Kidney capillary endothelial cell (primary cell): ENCODE measurements around the gene NPTX1.

Experiments used
- DNase-seq: peaks from one replicate; pipeline ENCODE4 v3.0.0-alpha.2; 2018; ENCODE audit warnings: low spot score

NPTX1 gene

DNA sequence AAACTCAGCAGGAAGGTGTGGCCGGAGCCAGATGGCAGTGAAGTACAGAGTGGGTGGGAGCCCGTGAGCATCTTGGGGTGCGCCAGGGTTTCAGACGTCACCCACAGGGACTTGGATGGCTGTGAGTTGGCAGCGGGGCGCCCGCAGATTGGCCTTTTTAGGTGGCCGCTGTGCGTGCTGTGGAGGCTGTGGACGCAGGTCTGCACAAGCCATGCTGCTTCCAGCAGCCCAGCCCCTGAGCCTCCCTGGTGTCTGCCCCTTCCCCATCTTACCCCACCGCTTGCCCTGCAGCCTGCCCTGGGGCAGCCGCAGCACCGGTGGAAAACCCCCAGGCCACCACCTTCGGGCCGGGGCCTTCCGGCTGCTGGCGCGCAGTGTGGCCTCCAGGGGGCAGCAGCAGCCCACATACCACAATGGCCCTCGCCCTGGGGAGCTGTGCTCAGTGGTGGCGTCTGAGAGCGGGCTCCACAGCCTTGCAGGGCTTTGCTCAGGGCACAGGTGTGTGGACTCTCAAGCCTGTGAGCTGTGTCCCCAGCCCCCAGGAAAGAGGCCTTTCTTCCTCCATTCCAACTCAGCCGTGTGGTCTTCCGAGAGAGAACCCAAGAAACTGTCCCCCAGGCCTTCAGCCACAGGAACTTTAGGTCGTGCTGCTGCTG is 49.6 kb downstream of the NPTX1 start:
- peak; percentile 59 for DNase-seq

DNA sequence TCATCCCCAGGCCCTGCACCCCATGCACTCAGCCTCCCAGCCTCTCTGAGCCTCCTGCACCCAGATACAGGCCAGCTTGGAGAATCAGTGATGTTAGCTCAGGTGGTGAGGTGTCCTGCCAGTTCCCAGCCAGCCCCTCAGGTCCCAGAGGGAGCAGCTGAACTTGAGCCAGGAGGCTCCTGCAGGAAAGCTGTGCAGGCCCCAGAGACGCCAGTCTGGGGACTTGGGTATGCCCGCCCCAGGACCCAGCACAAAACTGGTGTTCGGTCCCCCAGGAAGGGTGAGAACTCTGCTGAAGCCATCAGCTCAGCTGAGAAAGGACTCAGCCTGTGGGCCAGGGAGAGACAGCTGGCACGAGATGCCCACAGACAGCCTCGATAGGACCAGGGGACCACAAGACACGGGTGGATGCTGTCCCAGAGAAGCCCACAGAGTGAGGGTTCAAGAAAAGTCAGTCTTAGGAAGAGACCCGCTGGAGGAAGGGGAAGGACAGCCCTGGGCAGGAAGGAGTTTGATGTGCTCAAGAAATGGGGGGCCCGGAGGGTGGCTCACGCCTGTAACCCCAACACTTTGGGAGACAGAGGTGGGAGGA is 50.5 kb downstream of the NPTX1 start:
- DNase-seq, result no peak

- DNase-seq, result no peak
These were observed 51.3 kb downstream of the NPTX1 start for GRCh38 chr17:80424878-80425765.

GRCh38 chr17:80424261-80424660 is 52.1 kb downstream of the NPTX1 start:
- no peak for DNase-seq

DNA sequence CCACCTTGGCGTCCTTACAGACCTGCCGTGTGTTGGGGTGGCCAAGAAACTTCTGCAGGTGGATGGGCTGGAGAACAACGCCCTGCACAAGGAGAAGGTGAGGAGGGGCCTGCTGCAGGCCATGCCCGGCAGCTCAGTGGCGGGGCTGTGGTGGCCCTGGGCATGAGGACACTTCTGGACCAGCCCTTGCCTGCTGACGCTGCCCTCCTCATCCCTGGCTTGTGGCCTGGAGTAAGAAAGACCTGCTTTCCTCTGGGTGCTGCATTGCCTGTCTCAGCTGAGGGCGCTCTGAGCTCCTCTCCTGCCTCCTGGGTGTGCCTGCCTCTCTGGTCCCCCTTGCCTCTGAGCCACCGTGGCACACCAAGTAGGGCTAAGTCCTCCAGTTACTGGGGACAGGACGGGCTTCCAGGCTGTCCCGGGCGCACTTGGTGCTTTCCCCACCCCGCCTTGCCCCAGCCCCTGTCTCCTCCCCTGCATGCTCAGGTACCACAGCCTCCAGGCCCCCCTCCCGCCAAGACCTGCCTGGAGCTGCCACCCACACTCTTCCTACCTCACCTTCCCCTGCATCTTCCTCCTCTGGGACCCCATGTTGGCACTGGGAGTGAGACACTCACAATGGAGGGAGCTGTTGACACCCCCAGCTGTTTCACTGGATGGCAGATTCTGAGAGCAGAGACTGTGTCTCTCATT is 52.7 kb downstream of the NPTX1 start:
- no peak for DNase-seq

- DNase-seq, result no peak
These were observed 53.4 kb downstream of the NPTX1 start for GRCh38 chr17:80422981-80423380.

DNA sequence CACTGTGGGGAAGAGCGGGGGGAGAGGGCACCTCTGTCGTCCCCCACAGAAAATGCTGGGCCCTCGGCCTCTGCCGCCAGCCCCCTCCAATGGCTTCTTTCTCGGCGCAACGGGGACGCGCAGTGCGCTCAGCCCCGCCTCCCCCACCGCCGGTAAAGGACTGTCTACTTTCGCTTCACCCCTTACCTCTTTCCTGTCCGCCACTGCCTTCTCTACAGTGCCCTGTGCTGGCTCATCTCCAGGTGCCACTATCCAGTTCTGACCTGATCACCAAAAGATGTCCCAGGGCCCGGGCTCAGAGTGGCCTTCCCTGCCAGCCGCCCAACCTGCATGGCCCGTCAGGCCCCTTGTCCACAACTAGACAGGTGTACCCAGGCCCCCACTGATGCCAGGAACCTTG is 54.1 kb downstream of the NPTX1 start:
- no peak for DNase-seq

- no peak for DNase-seq
These were observed 54.9 kb downstream of the NPTX1 start for GRCh38 chr17:80421381-80422090.

DNA sequence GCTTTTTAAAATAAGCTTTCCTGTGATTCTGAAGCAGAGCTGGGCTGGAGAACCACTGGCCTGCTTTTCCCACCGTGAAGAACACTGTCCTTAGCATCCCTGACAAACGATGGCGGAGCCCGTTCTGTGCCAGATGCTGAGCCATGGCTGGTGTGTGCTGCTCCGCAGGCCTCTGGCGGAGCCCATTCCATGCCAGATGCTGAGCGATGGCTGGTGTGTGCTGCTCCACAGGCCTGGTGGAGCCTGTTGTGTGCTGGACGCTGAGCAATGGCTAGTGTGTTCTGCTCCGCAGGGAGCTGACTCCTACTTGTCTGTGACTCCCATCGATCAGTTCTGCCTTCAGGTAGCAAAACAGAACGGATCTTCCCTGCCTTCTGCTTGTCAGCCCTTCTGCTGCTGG is 57.2 kb downstream of the NPTX1 start:
- DNase-seq, result no peak

DNA sequence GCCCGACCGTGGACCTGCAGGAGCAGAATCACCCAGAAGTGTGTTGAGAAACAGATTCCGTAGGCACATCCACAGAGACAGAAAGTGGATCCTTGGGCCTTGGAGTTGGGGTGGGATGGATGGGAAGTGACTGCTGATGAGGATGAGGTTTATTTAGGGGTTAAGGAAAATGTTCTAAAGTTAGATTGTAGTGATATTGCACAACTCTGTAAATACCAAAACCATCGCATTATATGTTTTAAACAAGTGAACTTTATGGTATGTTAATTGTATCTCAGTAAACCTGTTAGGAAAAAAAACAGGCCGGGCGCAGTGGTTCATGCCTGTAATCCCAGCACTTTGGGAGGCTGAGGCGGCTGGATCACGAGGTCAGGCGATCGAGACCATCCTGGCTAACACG is 57.8 kb downstream of the NPTX1 start:
- DNase-seq, result no peak
